ENCODE measurements around the gene OVCA2. TPM values are rescaled to one million over a fixed set of nuclear protein-coding genes. Genes with fewer than 3 reads are reported as not detected.

Gene OVCA2
- total and polyA plus RNA-seq, 4 donors: 16.1 to 30.6 (median 23.7) TPM

DNA sequence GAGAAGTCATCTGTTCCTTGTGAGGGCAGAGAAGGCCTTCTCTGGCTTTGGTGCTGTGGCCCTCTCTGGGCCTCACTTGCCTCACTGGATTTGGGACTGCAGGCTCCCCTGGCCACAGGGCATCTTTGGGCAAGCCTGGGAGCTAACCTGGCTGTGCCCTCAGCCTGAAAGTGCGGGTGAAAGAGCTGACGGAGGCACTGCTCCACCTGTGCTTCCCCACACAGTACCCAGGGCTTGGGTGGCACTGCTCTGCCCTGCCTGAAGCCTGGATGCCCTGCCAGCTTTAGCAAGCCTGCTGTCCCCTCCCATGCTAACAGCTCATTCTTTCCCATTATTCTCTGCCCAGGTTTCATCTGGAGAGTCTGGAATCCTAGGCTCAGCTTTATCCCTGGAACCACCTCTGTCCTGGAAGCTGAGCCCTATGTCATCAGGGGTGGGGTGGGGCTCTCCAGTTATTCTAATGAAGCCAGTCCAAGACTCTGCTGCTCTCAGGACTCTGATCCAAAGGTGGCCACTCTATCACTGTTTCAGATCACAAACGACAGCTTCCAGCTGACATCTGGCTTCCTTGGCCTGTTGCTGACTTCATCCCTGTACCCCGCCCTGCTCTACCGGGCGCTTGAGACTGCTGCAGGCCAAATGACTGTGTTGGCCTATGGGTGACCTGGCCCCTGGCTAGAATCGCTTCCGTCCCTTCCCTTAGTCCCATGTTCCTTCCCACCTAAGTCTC is 42.4 kb downstream of the OVCA2 start (continued):
- TF ChIP-seq, protein P1, sequence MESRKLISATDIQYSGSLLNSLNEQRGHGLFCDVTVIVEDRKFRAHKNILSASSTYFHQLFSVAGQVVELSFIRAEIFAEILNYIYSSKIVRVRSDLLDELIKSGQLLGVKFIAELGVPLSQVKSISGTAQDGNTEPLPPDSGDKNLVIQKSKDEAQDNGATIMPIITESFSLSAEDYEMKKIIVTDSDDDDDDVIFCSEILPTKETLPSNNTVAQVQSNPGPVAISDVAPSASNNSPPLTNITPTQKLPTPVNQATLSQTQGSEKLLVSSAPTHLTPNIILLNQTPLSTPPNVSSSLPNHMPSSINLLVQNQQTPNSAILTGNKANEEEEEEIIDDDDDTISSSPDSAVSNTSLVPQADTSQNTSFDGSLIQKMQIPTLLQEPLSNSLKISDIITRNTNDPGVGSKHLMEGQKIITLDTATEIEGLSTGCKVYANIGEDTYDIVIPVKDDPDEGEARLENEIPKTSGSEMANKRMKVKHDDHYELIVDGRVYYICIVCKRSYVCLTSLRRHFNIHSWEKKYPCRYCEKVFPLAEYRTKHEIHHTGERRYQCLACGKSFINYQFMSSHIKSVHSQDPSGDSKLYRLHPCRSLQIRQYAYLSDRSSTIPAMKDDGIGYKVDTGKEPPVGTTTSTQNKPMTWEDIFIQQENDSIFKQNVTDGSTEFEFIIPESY (IDR thresholded peaks at IDR 0.05): no peak
- TF ChIP-seq FOXA2 (IDR thresholded peaks at IDR 0.05) (no peak), RAD21 (IDR thresholded peaks at IDR 0.05) (no peak)

GRCh38 chr17:2084766-2085647 is 43.2 kb downstream of the OVCA2 start:
- H3K9me3 ChIP-seq (ENCODE audit: control insufficient read depth in 4 of 4, low read length in 3 of 4): no peaks in the 10 kb centered on the region
- peak overlapping the region in 1 of 2 donors; percentile 10 for H3K9ac ChIP-seq (ENCODE audit: low read depth in 1 of 2, low read length in 2 of 2)
- WGBS: 72% methylated on average over 13 of the region's 13 CpGs
- DNase-seq (ENCODE audit: low spot score): no peak
- no peak overlapping the region for H3K4me3 ChIP-seq (ENCODE audit: low read depth in 1 of 3, low read length in 3 of 3)
- TF ChIP-seq RXRA (IDR thresholded peaks at IDR 0.05): peak; percentile 46 to 58
- peak; percentile 65 for TF ChIP-seq NR2F2 (IDR thresholded peaks at IDR 0.05)
- TF ChIP-seq, protein P2, sequence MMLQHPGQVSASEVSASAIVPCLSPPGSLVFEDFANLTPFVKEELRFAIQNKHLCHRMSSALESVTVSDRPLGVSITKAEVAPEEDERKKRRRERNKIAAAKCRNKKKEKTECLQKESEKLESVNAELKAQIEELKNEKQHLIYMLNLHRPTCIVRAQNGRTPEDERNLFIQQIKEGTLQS (IDR thresholded peaks at IDR 0.05): no peak
- TF ChIP-seq GABPA (IDR thresholded peaks at IDR 0.05 in 1 of 2, conservative IDR thresholded peaks at IDR 0.05 in 1 of 2): no peak
- no peak for TF ChIP-seq TAF1 (conservative IDR thresholded peaks at IDR 0.05)
- TF ChIP-seq FOXA1 (IDR thresholded peaks at IDR 0.05): no peak
- peak; percentile 51 for TF ChIP-seq SP1 (IDR thresholded peaks at IDR 0.05)
- TF ChIP-seq CTCF (IDR thresholded peaks at IDR 0.05; ENCODE audit: low read depth, low read length, missing input control): no peak
- TF ChIP-seq, protein P1 (IDR thresholded peaks at IDR 0.05): no peak
- TF ChIP-seq YY1 (IDR thresholded peaks at IDR 0.05): no peak
- no peak for TF ChIP-seq EGR1 (IDR thresholded peaks at IDR 0.05; ENCODE audit: low read depth in 2 of 2)
- H3K4me1 ChIP-seq (ENCODE audit: control insufficient read depth in 4 of 4, insufficient read depth in 4 of 4, low read length in 3 of 4): peaks cover 2 to 27% (median 17%) of the 10 kb centered on the region in 4 donors
- no peaks in the 10 kb centered on the region for H3K27me3 ChIP-seq (ENCODE audit: control insufficient read depth in 4 of 4, insufficient read depth in 4 of 4, low read length in 3 of 4)
- H3K36me3 ChIP-seq (ENCODE audit: control insufficient read depth in 4 of 4, insufficient read depth in 3 of 4, low read depth in 1 of 4, low read length in 3 of 4): peaks cover 1 to 8% (median 5%) of the 10 kb centered on the region in 4 donors
- peak overlapping the region; percentile 64 to 79 for H3K27ac ChIP-seq (ENCODE audit: low read depth in 1 of 2, low read length in 2 of 2)

Data from liver (tissue), 9 donors.